Measurements from ENCODE around the gene GSTM1.
A peak's percentile ranks its signal among the peaks of the same experiment; 100 is the strongest.

DNA sequence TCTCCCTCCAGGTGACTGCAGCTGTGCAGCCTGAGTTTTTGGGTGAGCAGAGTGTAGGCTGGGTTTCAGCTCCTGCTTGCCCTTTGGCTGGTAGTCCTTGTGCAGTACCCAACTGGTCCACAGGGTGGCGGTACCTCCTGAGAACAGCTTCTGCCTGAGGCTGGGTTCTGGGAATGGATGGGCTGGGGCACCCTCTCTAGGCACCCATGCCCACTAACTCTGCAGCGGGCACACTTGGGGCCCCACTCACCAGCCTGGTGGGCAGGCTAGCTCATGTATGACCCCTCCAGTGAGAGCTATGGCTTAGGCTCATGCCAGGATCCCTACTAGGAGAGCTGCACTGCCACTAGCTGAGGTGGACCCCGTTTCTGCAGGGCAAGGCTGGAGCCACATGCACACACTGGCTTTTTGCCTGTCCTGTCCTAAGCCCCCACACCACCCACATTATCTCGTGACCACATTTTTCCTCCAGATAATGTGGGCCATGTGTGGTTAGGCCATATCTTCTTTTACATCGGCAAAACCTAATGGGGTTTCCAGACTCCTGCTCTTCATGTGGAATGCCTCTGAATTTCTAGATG is 47.2 kb upstream of the GSTM1 start:
- no peak for TF ChIP-seq POLR2A (IDR thresholded peaks at IDR 0.05)
- TF ChIP-seq, protein P1, sequence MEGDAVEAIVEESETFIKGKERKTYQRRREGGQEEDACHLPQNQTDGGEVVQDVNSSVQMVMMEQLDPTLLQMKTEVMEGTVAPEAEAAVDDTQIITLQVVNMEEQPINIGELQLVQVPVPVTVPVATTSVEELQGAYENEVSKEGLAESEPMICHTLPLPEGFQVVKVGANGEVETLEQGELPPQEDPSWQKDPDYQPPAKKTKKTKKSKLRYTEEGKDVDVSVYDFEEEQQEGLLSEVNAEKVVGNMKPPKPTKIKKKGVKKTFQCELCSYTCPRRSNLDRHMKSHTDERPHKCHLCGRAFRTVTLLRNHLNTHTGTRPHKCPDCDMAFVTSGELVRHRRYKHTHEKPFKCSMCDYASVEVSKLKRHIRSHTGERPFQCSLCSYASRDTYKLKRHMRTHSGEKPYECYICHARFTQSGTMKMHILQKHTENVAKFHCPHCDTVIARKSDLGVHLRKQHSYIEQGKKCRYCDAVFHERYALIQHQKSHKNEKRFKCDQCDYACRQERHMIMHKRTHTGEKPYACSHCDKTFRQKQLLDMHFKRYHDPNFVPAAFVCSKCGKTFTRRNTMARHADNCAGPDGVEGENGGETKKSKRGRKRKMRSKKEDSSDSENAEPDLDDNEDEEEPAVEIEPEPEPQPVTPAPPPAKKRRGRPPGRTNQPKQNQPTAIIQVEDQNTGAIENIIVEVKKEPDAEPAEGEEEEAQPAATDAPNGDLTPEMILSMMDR (IDR thresholded peaks at IDR 0.05 in 8 of 11, conservative IDR thresholded peaks at IDR 0.05 in 3 of 11): peak; percentile 80 to 99 (median 97)
- peak; percentile 16 to 34 (median 17) for TF ChIP-seq POLR2AphosphoS5 (IDR thresholded peaks at IDR 0.05)
